Measurements from ENCODE around the gene RAB40B. TPM values are rescaled to one million over a fixed set of nuclear protein-coding genes. Genes with fewer than 3 reads are reported as not detected.
"Not testable (repeated sequence)": the region's sequence is repeated elsewhere in the genome, so short reads cannot be mapped to it uniquely, and the experiment has no call there.

Gene RAB40B
- total RNA-seq, 1 donor from 2014 or later: 18.9 TPM

GRCh38 chr17:82668024-82668630 is 30.4 kb downstream of the RAB40B start:
- no peak for DNase-seq (ENCODE audit: low spot score)

GRCh38 chr17:82667668-82668000 is 30.9 kb downstream of the RAB40B start:
- DNase-seq (ENCODE audit: low spot score): no peak

GRCh38 chr17:82666931-82667667 is 31.4 kb downstream of the RAB40B start:
- no peak for DNase-seq (ENCODE audit: low spot score)

- DNase-seq (ENCODE audit: low spot score): no peak
Observed at GRCh38 chr17:82665891-82666290, 32.6 kb downstream of the RAB40B start.

- no peak for DNase-seq (ENCODE audit: low spot score)
Observed at GRCh38 chr17:82665217-82665616, 33.3 kb downstream of the RAB40B start.

GRCh38 chr17:82664701-82665182 is 33.8 kb downstream of the RAB40B start:
- DNase-seq (ENCODE audit: low spot score): no peak

GRCh38 chr17:82664276-82664575 is 34.3 kb downstream of the RAB40B start:
- no peak for DNase-seq (ENCODE audit: low spot score)

- no peak for DNase-seq (ENCODE audit: low spot score)
Observed at GRCh38 chr17:82663381-82664275, 34.9 kb downstream of the RAB40B start.

GRCh38 chr17:82662711-82663261 is 35.7 kb downstream of the RAB40B start:
- no peak for DNase-seq (ENCODE audit: low spot score)

- DNase-seq (ENCODE audit: low spot score): no peak
Observed at GRCh38 chr17:82661717-82662683, 36.5 kb downstream of the RAB40B start.

GRCh38 chr17:82659886-82660285 is 38.6 kb downstream of the RAB40B start:
- no peak for DNase-seq (ENCODE audit: low spot score)

- no peak for DNase-seq (ENCODE audit: low spot score)
Observed at GRCh38 chr17:82658796-82659452, 39.6 kb downstream of the RAB40B start.

- DNase-seq (ENCODE audit: low spot score): no peak
Observed at GRCh38 chr17:82658331-82658730, 40.2 kb downstream of the RAB40B start.

GRCh38 chr17:82657926-82658325 is 40.6 kb downstream of the RAB40B start:
- no peak for DNase-seq (ENCODE audit: low spot score)

GRCh38 chr17:82656266-82656665 is 42.2 kb downstream of the RAB40B start:
- no peak for DNase-seq (ENCODE audit: low spot score)

GRCh38 chr17:82655523-82655922 is 43.0 kb downstream of the RAB40B start:
- no peak for DNase-seq (ENCODE audit: low spot score)

- no peak for DNase-seq (ENCODE audit: low spot score)
Observed at GRCh38 chr17:82655038-82655479, 43.4 kb downstream of the RAB40B start.

GRCh38 chr17:82654611-82655010 is 43.9 kb downstream of the RAB40B start:
- DNase-seq (ENCODE audit: low spot score): not testable (repeated sequence)

- DNase-seq (ENCODE audit: low spot score): no peak
Observed at GRCh38 chr17:82653651-82654528, 44.6 kb downstream of the RAB40B start.

- DNase-seq (ENCODE audit: low spot score): no peak
Observed at GRCh38 chr17:82650723-82651122, 47.8 kb downstream of the RAB40B start.
